Measurements from ENCODE around the gene IFNGR1. TPM values are rescaled to one million over a fixed set of nuclear protein-coding genes. Genes with fewer than 3 reads are reported as not detected.

IFNGR1 gene
- total and polyA plus RNA-seq, 2 experiments from 2014 or later, result 83.6 to 127 TPM

DNA sequence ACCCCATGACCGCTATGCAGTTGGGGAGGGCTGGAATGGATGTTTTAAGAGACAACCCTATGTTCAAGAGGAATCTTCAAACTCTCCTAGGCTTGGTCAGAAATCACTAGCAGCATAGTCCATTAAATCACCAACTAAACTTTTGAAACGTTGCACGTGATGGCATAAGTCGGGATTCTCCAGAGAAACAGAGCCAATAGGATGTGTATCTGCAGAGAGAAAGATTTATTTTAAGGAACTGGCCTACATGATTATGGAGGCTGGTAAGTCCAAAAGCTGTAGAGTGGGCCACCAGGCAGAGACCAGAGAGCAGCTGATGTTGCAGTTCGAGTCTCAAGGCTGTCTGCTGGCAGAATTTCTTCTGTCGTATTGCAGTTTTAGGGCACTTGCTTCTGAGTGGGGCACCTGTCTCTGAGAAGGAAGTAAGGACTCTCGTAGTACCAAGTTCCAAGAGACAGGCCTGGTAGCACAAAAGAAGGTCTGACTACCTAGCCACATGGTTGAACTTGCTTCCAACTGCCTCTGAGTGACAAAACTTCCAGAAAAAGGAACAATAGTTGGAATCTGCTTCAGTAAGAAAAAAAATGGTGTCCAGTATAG is 11.9 kb upstream of the IFNGR1 start:
- Histone ChIP-seq H4K20me1 (ENCODE audit: insufficient read depth, poor library complexity, severe bottlenecking) (no peaks in the 10 kb centered on the region), H3K36me3 (replicated peaks; ENCODE audit: insufficient read depth, low read depth) (no peaks in the 10 kb centered on the region), H3K79me2 (no peaks in the 10 kb centered on the region), H3K9me2 (replicated peaks; ENCODE audit: insufficient read depth) (no peaks in the 10 kb centered on the region), H3K27ac (no peak overlapping the region), H2AFZ (no peak overlapping the region), H3K4me3 (no peak overlapping the region), H3K27me3 (no peaks in the 10 kb centered on the region), H3K4me1 (ENCODE audit: insufficient read depth) (no peaks in the 10 kb centered on the region), H3K9me3 (ENCODE audit: low read depth) (no peaks in the 10 kb centered on the region), H3K4me2 (no peak overlapping the region)
- WGBS (ENCODE audit: low lambda C conversion rate, missing lambda C conversion rate), result 97% methylated on average over 7 of the region's 7 CpGs
- TF ChIP-seq EZH2 (IDR thresholded peaks at IDR 0.05; ENCODE audit: borderline replicate concordance) (no peak), EZH2phosphoT487 (IDR thresholded peaks at IDR 0.05; ENCODE audit: low read depth, severe bottlenecking, unreplicated experiment) (no peak)
- TF ChIP-seq, protein P1, sequence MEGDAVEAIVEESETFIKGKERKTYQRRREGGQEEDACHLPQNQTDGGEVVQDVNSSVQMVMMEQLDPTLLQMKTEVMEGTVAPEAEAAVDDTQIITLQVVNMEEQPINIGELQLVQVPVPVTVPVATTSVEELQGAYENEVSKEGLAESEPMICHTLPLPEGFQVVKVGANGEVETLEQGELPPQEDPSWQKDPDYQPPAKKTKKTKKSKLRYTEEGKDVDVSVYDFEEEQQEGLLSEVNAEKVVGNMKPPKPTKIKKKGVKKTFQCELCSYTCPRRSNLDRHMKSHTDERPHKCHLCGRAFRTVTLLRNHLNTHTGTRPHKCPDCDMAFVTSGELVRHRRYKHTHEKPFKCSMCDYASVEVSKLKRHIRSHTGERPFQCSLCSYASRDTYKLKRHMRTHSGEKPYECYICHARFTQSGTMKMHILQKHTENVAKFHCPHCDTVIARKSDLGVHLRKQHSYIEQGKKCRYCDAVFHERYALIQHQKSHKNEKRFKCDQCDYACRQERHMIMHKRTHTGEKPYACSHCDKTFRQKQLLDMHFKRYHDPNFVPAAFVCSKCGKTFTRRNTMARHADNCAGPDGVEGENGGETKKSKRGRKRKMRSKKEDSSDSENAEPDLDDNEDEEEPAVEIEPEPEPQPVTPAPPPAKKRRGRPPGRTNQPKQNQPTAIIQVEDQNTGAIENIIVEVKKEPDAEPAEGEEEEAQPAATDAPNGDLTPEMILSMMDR (IDR thresholded peaks at IDR 0.05; ENCODE audit: poor library complexity), result no peak
- no peak for DNase-seq (ENCODE audit: low spot score)

DNA sequence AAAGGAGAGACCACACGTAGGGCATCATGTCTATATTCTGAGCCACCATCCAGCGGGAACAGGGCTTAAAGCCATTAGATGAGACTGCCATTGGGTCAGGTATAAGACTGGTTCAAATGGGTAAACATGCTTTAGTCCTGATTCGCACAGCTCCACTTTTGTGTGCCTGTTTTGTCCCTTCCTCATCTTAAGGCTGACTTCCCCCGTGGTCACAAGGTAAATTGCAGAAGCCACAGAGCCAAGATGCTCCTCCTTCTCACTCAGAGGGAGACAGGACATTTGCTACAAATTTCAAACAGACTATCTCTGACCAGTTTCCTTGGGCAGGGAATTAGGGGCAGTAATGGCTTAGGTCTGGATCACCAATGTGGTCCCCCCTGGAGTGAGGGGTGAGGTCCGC is 11.4 kb upstream of the IFNGR1 start:
- H3K27me3 ChIP-seq, result no peaks in the 10 kb centered on the region
- H3K4me1 ChIP-seq (ENCODE audit: insufficient read depth), result no peaks in the 10 kb centered on the region
- no peak overlapping the region for H3K4me3 ChIP-seq
- no peaks in the 10 kb centered on the region for H3K9me3 ChIP-seq (ENCODE audit: low read depth)
- WGBS (ENCODE audit: low lambda C conversion rate, missing lambda C conversion rate), result 87% methylated on average over 5 of the region's 5 CpGs
- DNase-seq (ENCODE audit: low spot score), result no peak
- H3K27ac ChIP-seq, result no peak overlapping the region
- no peak overlapping the region for H3K4me2 ChIP-seq
- TF ChIP-seq EZH2 (IDR thresholded peaks at IDR 0.05; ENCODE audit: borderline replicate concordance) (no peak), EZH2phosphoT487 (IDR thresholded peaks at IDR 0.05; ENCODE audit: low read depth, severe bottlenecking, unreplicated experiment) (no peak)
- TF ChIP-seq, protein P1 (IDR thresholded peaks at IDR 0.05; ENCODE audit: poor library complexity), result no peak
- H2AFZ ChIP-seq, result no peak overlapping the region
- no peaks in the 10 kb centered on the region for H3K36me3 ChIP-seq (replicated peaks; ENCODE audit: insufficient read depth, low read depth)
- H4K20me1 ChIP-seq (ENCODE audit: insufficient read depth, poor library complexity, severe bottlenecking), result no peaks in the 10 kb centered on the region
- H3K79me2 ChIP-seq, result no peaks in the 10 kb centered on the region
- H3K9me2 ChIP-seq (replicated peaks; ENCODE audit: insufficient read depth), result no peaks in the 10 kb centered on the region

DNA sequence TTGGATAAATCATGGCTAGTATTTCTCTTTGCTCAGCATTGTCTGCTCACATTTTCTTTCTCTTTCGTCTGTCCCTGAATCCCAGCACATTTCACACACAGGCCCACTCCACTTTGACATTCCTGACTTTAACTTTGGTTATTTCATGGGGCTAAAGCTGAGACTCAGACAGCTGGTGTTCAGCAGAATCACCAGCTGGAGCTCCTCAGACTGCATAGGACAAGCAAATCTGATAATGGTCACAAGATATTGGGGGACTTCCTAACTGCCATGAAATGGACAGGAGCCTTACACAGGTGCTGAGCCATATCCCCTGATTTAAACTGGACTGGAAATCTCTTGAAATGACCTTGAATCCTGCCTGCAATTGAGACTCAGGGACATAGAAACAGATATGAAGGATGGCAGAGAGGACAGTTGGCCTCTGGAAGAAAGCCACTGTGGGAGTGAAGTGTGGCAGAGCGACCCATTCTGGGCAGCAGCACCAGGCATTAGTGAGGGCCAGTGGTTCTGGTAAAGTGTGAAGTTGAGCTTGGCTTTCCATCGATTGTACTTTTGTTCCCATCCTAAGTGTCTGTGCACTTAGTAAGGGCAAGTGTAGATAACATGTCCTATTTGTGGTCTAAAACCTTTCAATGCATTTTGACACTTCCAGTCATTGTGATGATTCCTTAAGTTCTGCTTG is 10.0 kb upstream of the IFNGR1 start:
- Histone ChIP-seq H3K4me1 (ENCODE audit: insufficient read depth) (no peaks in the 10 kb centered on the region), H3K4me3 (no peak overlapping the region), H4K20me1 (ENCODE audit: insufficient read depth, poor library complexity, severe bottlenecking) (no peaks in the 10 kb centered on the region), H2AFZ (no peak overlapping the region), H3K9me2 (replicated peaks; ENCODE audit: insufficient read depth) (no peaks in the 10 kb centered on the region), H3K27ac (no peak overlapping the region), H3K4me2 (no peak overlapping the region), H3K36me3 (replicated peaks; ENCODE audit: insufficient read depth, low read depth) (no peaks in the 10 kb centered on the region), H3K79me2 (no peaks in the 10 kb centered on the region), H3K27me3 (no peaks in the 10 kb centered on the region), H3K9me3 (ENCODE audit: low read depth) (no peaks in the 10 kb centered on the region)
- no peak for DNase-seq (ENCODE audit: low spot score)
- TF ChIP-seq EZH2phosphoT487 (IDR thresholded peaks at IDR 0.05; ENCODE audit: low read depth, severe bottlenecking, unreplicated experiment), result no peak
- TF ChIP-seq, protein P1 (IDR thresholded peaks at IDR 0.05; ENCODE audit: poor library complexity), result no peak
- no peak for TF ChIP-seq EZH2 (IDR thresholded peaks at IDR 0.05; ENCODE audit: borderline replicate concordance)
- WGBS (ENCODE audit: low lambda C conversion rate, missing lambda C conversion rate), result 91% methylated on average over 3 of the region's 3 CpGs
